MM.1S (cell line): ENCODE results near the gene PHF21B.

Experiments used
- EZH2 ChIP-seq: fragments of 300-600 bp; sonication (generic); optimal IDR thresholded peaks from 2 replicates; pipeline ENCODE3; 2017; ENCODE audit warnings: low read depth, mild to moderate bottlenecking, antibody characterized with exemption, low read length, mixed read lengths
- TF ChIP-seq, protein P1 (sequence below): fragments of 300-600 bp; sonication (generic); IDR thresholded peaks from 2 replicates; pipeline ENCODE4 v1.5.1; 2016; ENCODE audit warnings: antibody characterized with exemption, low read length, mixed read lengths

DNA sequence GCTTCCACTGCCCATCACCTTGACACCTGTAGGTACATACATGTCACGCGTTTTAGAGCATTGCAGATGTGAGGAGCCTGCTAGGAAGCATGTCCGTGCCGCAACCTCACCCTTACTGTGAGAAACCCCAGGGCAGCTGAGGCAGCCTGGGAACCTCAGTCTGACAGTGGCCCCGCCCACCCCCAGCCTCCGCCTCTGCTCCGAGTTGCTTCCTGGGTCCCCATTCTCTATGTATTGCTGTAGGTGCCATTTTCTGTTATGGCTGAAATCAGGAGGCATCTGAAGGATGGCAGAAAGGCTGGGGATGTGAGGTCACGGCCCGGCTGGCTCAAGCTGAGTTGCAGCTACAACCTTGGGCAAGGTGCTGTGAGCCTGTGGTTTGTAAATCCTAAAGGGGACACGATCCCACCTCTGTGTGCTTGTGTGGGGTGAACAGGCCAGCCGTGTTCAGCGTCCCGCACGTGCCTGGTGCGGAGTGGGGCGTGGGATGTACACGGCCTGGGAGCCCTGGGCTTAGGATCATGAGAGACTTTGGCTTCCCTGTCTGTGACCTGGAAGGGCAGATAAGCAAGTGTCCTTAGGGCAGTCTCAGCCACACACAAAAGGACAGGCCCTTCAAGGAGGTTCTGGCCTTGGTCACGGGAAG, 102.7 kb downstream of the PHF21B start:
- TF ChIP-seq, protein P1, sequence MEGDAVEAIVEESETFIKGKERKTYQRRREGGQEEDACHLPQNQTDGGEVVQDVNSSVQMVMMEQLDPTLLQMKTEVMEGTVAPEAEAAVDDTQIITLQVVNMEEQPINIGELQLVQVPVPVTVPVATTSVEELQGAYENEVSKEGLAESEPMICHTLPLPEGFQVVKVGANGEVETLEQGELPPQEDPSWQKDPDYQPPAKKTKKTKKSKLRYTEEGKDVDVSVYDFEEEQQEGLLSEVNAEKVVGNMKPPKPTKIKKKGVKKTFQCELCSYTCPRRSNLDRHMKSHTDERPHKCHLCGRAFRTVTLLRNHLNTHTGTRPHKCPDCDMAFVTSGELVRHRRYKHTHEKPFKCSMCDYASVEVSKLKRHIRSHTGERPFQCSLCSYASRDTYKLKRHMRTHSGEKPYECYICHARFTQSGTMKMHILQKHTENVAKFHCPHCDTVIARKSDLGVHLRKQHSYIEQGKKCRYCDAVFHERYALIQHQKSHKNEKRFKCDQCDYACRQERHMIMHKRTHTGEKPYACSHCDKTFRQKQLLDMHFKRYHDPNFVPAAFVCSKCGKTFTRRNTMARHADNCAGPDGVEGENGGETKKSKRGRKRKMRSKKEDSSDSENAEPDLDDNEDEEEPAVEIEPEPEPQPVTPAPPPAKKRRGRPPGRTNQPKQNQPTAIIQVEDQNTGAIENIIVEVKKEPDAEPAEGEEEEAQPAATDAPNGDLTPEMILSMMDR = no peak
- TF ChIP-seq EZH2 = no peak
